GM21528 (cell line): ENCODE data around the gene PRPF4.
A peak's percentile ranks its signal among the peaks of the same experiment; 100 is the strongest.

ENCODE experiments used
- ATAC-seq: cut with Tn5 transposase; IDR thresholded peaks from one replicate; pipeline ENCODE4 v1.9.1; 2021; ENCODE audit warnings: mild to moderate bottlenecking, moderate library complexity; ENCODE audit not compliant: unreplicated experiment, low FRiP score

PRPF4 gene

GRCh38 chr9:113309204-113309813 is 33.9 kb downstream of the PRPF4 start:
- ATAC-seq = no peak

GRCh38 chr9:113310538-113310937 is 35.1 kb downstream of the PRPF4 start:
- ATAC-seq = no peak

GRCh38 chr9:113311961-113312360 is 36.5 kb downstream of the PRPF4 start:
- ATAC-seq = no peak

- ATAC-seq = no peak
Observed at GRCh38 chr9:113313261-113313660, 37.8 kb downstream of the PRPF4 start.

- ATAC-seq = no peak
Observed at GRCh38 chr9:113315231-113315630, 39.8 kb downstream of the PRPF4 start.

GRCh38 chr9:113316030-113316429 is 40.6 kb downstream of the PRPF4 start:
- ATAC-seq = no peak

DNA sequence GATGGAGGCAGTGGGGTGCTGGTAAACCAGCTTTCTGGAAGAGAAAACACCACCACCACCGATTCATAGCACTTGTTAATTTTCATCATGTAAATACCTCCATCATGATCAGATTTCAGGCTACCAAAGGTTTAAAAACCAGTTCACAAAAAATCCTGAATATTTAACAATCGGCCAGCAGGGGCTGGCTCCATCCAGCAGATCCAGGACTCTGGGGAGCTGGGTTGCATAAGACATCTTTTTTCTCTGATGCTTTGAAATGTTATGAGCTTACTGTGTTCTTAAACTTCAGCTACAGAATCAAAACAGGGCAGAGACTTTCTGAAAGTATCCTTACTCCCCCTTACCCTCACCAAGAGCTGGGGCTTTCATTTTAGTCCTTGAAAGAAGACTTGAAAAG is 42.3 kb downstream of the PRPF4 start:
- no peak for ATAC-seq

GRCh38 chr9:113319054-113319453 is 43.6 kb downstream of the PRPF4 start:
- no peak for ATAC-seq

DNA sequence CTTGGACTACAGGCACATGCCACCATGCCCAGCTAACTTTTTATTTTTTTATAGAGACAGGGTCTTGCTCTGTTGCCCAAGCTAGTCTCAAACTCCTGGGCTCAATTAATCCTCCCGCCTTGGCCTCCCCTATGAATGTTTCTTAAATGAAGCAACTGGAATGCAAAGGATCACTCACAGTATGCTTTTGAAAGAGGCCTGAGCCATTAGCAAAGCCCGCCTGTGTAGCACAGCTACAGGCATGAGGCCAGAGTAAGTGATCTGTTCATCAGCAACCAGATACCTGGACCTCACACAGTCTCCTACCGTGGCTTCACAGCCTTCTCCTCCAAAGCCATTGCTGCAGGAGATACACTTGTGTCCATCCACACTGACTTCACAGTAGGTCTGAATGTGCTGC is 44.6 kb downstream of the PRPF4 start:
- ATAC-seq = no peak

DNA sequence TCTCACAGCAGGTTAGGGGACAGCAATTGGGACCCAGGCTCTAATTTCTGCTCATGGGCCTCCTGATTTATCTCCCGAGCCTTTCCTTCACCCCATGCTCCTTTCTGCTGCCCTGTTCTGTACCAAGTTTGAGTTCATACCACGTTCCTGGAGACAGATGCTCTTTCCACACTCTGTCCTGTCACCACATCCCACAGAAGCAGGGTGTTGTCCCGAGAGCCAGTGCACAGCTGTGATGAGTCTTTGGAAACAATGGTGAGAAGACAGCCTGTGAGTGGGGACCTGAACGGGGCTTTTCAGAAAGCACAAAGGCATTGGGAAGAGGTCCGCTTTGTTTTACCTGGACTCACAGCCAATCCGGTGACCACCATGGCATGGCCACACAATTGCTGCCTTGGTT is 47.2 kb downstream of the PRPF4 start:
- no peak for ATAC-seq

DNA sequence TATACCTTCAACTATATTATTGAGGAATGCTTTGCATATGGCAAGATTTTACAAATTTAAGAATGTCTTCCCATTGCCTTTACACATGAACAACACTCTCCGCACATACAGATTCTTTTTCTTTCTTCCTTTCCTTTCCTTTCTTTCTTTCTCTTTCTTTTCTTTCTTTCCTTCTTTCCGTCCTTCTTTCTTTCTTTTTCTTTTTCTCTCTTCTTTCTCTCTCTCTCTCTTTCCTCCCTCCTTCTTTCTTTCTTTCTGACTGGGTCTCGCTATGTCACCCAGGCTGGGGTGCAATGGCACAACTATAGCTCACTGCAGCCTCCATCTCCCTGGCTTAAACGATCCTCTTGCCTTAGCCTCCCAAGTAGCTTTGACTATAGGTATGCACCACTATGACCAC is 50.8 kb downstream of the PRPF4 start:
- no peak for ATAC-seq

DNA sequence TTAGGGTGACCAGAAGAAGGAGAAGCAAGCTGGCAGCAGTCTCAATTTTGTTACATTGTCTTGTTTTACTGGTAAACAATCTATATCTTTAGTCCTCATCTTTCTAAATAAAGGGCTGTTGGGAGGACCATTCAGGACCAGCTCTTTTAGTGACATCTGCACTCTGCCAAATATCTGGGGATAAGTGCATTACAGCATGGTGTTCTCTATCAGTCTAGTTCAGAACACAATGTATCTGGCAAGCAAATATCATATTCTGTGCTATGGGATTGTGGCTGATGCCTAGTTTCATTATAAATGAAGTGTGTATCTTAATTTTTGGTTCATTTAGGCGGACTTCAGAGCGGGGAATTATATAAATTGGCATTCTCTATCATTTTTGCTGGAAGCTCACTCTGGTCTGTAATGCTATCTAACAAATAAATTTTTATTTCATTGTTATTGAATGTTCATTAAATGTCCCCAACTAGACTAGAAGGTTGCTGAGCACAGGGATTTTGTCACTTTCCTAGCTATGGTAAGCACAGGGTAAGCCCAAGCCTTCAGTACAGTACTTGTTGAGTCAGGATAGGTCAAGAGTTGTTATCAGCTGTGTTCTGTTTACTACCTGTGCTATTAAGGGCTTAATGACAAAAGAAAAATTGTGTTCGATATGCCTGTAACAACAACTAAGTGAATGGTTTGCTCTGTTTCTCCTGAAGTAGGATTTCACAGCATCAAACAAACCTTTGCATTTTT is 52.8 kb downstream of the PRPF4 start:
- no peak for ATAC-seq

- no peak for ATAC-seq
Observed at GRCh38 chr9:113331780-113332179, 56.3 kb downstream of the PRPF4 start.

DNA sequence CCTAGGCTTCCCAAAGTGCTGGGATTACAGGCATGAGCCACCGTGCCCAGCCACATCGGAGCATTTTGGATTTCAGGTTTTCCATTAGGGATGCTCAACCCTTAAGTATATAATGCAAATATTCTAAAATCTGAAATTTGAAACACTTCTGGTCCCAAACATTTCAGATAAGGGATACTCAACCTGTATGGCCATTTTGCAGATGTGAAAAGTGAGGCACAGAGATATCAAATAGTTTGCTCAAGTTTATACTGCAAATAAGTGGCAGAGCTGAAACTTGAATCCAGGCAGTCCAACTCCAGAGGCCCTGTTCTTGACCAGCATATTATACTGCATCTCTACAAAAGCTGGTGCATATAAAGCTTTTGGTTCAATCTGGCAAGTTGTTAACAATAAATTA is 62.3 kb downstream of the PRPF4 start:
- ATAC-seq = no peak

DNA sequence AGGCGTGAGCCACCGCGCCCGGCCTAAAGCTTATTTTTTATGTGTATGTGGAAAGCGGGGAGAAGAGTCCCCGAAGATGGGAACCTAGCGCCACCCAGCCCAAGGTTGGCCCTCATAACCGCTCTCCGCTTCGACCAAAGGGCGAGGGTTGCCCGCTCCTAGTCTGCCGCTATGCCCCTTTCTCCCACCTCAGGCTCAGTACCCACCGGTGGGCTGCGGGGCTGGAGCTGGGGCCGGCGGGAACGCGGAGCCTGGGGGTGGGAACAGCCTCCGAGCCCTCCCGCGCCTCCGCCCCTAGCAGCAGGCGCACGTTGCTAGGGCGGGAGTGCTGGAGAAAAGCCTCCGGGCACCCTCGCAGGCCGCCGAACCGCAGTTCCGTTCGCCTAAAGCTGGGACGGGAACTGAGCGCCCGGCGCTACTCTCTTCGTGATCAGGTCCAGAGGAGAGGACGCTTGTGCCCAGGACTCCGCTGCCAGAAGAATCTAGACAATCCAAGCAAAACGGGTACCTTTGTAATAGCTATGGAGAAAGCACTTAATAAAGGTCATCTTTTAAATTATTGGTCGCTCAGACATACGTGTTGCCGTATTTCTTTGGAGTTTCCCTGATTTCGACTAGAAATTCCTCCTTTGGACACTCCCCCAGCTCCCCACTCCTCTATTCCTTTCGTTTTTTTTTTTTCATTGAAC is 64.7 kb downstream of the PRPF4 start, which contains the start of gene WDR31:
TSS of gene WDR31 (minus strand) at position 265 of the 689 bp plus-strand sequence. CDS start 8,253 bp downstream, outside the sequence.
- peak; percentile 97 for ATAC-seq

- no peak for ATAC-seq
Observed at GRCh38 chr9:113341712-113342410, 66.4 kb downstream of the PRPF4 start.
